Hippocampal formation (tissue), 2 donors: ENCODE data around the gene PHACTR3.
"Not testable (repeated sequence)": the region's sequence is repeated elsewhere in the genome, so short reads cannot be mapped to it uniquely, and the experiment has no call there.

ENCODE experiments used
- DNase-seq, 2 donors: peaks; one replicate each; lab custom pipeline; 2025; lab: John Stamatoyannopoulos, UW

The PHACTR3 gene

DNA sequence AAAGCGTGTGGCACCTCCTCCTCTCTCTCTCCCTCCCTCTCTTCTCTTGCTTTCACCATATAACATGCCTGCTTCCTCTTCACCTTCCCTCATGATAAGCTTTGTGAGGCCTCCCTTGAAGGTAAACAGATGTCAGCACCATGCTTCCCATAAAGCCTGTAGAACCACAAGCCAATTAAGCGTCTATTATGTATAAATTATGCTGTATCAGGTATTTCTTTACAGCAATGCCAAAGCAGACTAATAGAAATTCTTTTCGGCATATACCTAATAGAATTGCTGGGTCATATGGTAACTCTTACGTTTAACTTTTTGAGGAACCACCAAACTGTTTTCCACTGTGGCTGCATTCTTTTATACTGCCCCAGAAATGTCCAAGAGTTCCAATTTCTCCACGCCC, 254.1 kb downstream of the PHACTR3 start:
- DNase-seq: no peak

DNA sequence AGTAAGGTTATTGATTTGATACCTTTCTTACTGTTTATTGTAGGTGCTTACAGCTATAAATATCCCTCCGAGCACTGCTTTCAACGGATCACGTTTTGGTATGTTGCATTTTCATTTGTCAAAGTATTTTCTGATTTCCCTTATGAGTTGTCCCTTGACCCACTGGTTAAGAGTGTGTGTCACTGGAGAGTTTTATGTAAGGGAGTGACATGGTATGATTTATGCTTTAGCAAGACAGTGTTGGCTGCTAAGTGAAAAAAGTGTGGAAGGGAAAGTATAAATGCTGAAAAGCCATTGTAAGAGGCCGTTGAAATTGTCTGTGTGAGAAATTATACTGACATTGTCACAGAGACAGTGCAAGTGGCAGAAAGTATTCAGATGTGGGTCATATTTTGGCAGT, 257.1 kb downstream of the PHACTR3 start:
- DNase-seq: no peak

DNA sequence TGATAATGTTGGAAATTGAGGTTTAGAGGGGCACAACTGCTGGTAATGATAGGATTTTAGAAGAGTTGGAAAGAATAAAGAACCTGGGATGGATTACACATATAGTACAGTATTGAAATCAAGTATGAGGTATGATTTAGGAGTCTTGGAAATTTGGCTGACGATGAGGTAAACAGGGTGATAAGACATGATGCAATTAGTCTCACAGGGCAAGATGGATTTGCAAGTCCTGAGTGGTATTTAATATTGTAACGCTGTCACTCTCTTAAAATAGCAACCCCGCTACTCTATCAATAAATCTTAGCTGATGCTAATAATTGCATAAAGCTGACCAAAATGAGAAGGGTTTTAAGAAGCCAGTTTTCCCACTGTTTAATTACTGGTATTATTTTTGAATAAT, 258.7 kb downstream of the PHACTR3 start:
- DNase-seq: no peak

DNA sequence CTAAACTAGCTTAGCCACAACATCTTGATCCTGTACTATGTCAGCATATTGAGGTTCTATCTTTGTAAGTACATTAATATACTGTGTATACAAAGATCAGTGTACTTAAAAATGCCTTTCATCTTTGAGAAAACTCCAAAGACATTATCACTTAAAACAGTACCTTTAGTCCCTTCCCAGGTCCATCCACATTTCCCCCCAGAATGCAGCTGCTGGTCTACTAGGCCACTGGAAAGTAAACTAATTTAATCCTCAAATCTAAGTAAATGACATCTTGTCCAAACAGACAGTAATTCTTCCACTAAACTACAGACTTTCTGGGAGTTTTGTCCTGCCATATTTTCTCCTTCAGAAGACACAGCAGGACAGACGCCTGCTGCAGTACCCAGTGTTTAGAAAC, 260.4 kb downstream of the PHACTR3 start:
- no peak for DNase-seq

DNA sequence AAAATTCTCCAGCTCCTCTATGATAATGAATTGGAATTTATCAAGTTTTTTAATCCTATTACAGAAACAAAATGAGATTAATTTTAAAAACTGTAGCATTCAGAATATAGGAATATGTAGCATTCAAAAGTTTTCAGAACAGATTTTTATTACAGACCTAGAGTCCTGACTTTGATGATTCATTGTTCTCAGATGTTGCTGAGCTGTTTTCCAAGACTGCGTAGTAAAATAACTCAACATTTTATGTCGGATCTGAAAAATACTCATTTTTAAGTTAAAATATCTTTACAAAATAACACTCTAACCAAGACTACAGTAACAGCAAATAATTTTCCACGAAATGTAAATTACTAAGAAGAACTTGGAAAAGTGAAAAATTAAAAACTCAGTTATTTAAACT, 262.0 kb downstream of the PHACTR3 start:
- no peak for DNase-seq

DNA sequence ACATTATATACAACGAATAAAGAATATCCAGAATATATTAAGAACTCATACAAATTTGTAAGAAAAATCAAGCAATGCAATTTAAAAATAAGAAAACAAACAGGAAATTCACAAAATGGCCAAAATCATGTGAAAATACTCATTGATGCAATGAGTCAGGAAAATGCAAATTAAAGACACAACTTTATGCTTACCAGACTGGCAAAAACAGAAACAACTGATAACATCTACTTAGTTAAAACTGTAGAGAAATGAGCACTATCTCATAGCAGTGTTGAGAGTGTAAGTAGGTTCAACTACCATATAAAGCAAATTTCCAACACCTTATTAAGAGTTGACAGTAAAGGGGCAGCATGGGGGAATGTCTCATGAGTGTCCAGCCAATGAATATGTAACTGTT, 266.8 kb downstream of the PHACTR3 start:
- no peak for DNase-seq

DNA sequence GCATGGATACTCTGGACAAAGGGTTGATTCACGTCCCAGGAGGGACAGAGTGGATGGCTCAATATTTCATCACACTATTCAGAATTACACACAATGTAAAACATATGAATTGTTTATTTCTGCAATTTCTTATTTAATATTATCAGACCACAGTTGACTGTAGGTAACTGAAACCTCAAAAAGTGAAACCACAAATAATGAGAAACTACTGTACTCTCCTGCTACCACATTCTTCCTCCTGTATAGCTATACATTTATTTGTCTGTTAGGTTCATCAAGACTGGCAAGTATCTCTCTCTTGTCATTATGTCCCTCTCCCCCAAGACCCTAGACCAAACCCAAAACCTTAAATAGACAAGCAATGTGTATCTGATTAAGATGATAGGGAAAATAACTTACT, 269.1 kb downstream of the PHACTR3 start:
- DNase-seq: no peak

DNA sequence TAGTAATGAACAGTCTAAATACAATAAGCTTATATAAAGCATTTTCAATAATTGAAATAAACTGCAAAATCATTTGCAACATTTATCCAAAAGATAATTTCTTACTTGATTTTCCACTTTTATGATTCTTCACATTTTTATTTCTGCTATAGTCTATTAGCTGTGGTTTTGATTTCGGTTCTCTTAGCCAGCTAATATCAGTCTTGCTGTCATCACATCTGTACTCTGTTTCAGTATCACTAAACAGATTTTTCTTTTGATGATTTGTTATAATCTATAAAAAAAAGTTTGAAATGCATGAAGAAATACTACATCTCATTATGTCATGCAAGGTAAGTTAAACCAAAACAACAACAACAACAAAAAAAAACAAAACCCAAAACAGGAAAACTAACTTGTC, 275.9 kb downstream of the PHACTR3 start:
- no peak for DNase-seq

DNA sequence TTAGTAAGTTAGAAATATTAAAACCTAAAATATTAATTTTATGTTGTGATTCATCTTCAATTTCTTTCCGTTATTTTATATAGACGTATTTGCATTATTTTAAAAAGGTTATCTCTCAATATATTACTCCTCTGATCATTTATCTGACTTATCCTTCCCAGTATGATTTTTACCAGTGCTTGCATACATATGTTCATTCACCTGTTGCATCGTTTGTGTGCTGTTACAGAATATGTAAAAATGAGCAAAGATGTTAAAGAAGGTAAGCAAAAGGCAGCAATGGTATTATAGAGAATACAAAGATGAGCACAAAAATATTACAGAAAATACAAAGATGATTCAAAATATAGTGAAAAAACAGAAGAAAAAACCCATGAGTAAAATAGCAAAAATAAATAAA, 280.2 kb downstream of the PHACTR3 start:
- no peak for DNase-seq

DNA sequence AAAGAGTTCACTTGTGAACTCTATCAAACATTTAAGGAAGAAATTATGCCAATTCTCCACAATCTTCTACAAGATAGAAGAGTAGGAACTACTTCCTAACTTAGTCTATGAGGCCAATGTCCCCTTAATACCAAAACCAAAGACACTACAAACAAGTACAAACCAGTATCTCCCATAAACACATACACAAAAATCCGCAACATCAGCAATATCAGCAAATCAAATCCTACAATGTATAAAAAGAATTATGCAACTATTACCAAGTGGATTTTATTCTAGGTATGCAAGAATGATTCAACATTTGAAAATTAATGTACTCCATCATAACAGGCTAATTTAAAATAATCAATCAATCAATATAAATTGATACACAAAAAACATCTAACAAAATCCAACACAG, 283.7 kb downstream of the PHACTR3 start:
- DNase-seq: no peak

DNA sequence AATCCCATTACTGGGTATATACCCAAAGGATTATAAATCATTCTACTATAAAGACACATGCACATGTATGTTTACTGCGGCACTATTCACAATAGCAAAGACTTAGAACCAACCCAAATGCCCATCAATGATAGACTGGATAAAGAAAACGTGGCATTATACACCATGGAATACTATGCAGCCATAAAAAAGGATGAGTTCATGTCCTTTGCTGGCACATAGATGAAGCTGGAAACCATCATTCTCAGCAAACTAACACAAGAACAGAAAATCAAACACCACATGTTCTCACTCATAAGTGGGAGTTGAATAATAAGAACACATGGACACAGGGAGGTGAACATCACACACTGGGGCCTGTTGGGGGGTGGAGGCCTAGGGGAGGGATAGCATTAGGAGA, 285.7 kb downstream of the PHACTR3 start:
- DNase-seq: not testable (repeated sequence)

DNA sequence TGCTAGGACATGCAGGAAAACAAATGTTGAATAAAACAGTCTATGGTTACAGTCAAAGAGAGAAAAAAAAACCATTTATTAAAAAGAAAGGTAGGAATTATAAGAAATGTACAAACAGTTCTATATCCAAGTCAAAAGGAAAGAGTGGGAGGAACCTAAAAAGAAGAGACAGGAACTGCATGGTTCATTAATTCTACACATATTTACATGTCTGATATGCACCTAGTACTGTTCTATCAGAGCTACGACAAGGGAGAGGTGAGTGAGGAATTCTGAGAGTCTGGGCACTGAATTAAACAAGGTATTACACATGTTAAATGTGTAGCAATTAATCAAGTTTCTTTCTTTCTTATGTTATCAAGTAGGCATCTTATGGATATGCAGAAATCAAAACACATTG, 287.2 kb downstream of the PHACTR3 start:
- no peak for DNase-seq

DNA sequence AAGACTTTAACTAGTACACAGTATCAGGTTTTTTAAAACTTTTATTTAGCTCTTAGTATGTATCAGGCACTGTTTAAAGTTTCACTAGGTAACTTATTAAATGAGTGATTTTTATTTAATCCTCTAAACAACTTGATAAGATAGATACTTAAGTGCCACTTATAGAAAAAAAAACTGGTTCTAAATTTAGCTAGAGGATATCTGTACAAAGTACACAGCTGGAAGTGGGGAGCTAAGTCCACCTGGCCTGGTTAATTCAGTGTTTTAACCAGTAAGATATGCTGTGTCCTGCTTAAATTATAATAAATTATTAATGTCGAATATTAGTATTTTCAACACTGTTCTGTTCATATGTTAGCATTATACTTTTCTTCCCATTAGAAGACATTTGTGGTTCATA, 291.6 kb downstream of the PHACTR3 start:
- no peak for DNase-seq
